Measurements from ENCODE around the gene RUSC2. TPM values are rescaled to one million over a fixed set of nuclear protein-coding genes. Genes with fewer than 3 reads are reported as not detected.
"Not testable (repeated sequence)": the region's sequence is repeated elsewhere in the genome, so short reads cannot be mapped to it uniquely, and the experiment has no call there.

Gene RUSC2
- total RNA-seq, 2 donors from 2014 or later = 3.8 to 5.3 TPM

- Mint-ChIP-seq H3K9me3 (no peaks in the 10 kb centered on the region), H3K36me3 (ENCODE audit: insufficient read depth in 2 of 2) (no peaks in the 10 kb centered on the region), H3K27me3 (ENCODE audit: low read depth) (no peaks in the 10 kb centered on the region), H3K27ac (no peak overlapping the region), H3K4me3 (no peak overlapping the region), H3K4me1 (ENCODE audit: low read depth) (no peaks in the 10 kb centered on the region)
- DNase-seq (no peak), ATAC-seq (replicated peaks in 1 of 2) (no peak)
Observed at GRCh38 chr9:35518981-35519679, 29.2 kb downstream of the RUSC2 start.

GRCh38 chr9:35519692-35520363 lies 29.9 kb downstream of the RUSC2 start:
- Mint-ChIP-seq H3K9me3 (no peaks in the 10 kb centered on the region), H3K27ac (no peak overlapping the region), H3K4me3 (no peak overlapping the region), H3K4me1 (ENCODE audit: low read depth) (no peaks in the 10 kb centered on the region), H3K36me3 (ENCODE audit: insufficient read depth in 2 of 2) (no peaks in the 10 kb centered on the region), H3K27me3 (ENCODE audit: low read depth) (no peaks in the 10 kb centered on the region)
- DNase-seq (no peak), ATAC-seq (replicated peaks in 1 of 2) (no peak)

GRCh38 chr9:35520364-35520710 lies 30.4 kb downstream of the RUSC2 start:
- H3K4me3 Mint-ChIP-seq = no peak overlapping the region
- no peaks in the 10 kb centered on the region for H3K36me3 Mint-ChIP-seq (ENCODE audit: insufficient read depth in 2 of 2)
- no peak overlapping the region for H3K27ac Mint-ChIP-seq
- H3K9me3 Mint-ChIP-seq = no peaks in the 10 kb centered on the region
- H3K27me3 Mint-ChIP-seq (ENCODE audit: low read depth) = no peaks in the 10 kb centered on the region
- H3K4me1 Mint-ChIP-seq (ENCODE audit: low read depth) = no peaks in the 10 kb centered on the region
- DNase-seq = no peak
- no peak for ATAC-seq (replicated peaks in 1 of 2)

GRCh38 chr9:35521708-35522107 lies 31.8 kb downstream of the RUSC2 start:
- ATAC-seq (replicated peaks in 1 of 2) (no peak), DNase-seq (no peak)
- Mint-ChIP-seq H3K9me3 (no peaks in the 10 kb centered on the region), H3K27ac (no peak overlapping the region), H3K27me3 (ENCODE audit: low read depth) (no peaks in the 10 kb centered on the region), H3K36me3 (ENCODE audit: insufficient read depth in 2 of 2) (no peaks in the 10 kb centered on the region), H3K4me3 (no peak overlapping the region), H3K4me1 (ENCODE audit: low read depth) (no peaks in the 10 kb centered on the region)

- DNase-seq (no peak), ATAC-seq (replicated peaks in 1 of 2) (no peak)
- H3K27ac Mint-ChIP-seq = no peak overlapping the region
- H3K4me3 Mint-ChIP-seq = no peak overlapping the region
- H3K36me3 Mint-ChIP-seq (ENCODE audit: insufficient read depth in 2 of 2) = no peaks in the 10 kb centered on the region
- no peaks in the 10 kb centered on the region for H3K4me1 Mint-ChIP-seq (ENCODE audit: low read depth)
- H3K27me3 Mint-ChIP-seq (ENCODE audit: low read depth) = no peaks in the 10 kb centered on the region
- no peaks in the 10 kb centered on the region for H3K9me3 Mint-ChIP-seq
Observed at GRCh38 chr9:35522187-35522586, 32.3 kb downstream of the RUSC2 start.

GRCh38 chr9:35522700-35523099 lies 32.8 kb downstream of the RUSC2 start:
- no peaks in the 10 kb centered on the region for H3K27me3 Mint-ChIP-seq (ENCODE audit: low read depth)
- no peaks in the 10 kb centered on the region for H3K9me3 Mint-ChIP-seq
- H3K36me3 Mint-ChIP-seq (ENCODE audit: insufficient read depth in 2 of 2) = no peaks in the 10 kb centered on the region
- no peak overlapping the region for H3K27ac Mint-ChIP-seq
- DNase-seq (no peak), ATAC-seq (replicated peaks in 1 of 2) (no peak)
- H3K4me3 Mint-ChIP-seq = no peak overlapping the region
- H3K4me1 Mint-ChIP-seq (ENCODE audit: low read depth) = no peaks in the 10 kb centered on the region

GRCh38 chr9:35523556-35523955 lies 33.6 kb downstream of the RUSC2 start:
- not testable (repeated sequence) for H3K4me1 Mint-ChIP-seq (ENCODE audit: low read depth); H3K27ac Mint-ChIP-seq; H3K36me3 Mint-ChIP-seq (ENCODE audit: insufficient read depth in 2 of 2); DNase-seq; H3K27me3 Mint-ChIP-seq (ENCODE audit: low read depth); H3K4me3 Mint-ChIP-seq; H3K9me3 Mint-ChIP-seq; ATAC-seq (replicated peaks in 1 of 2)

GRCh38 chr9:35526087-35526801 lies 36.3 kb downstream of the RUSC2 start:
- DNase-seq (no peak), ATAC-seq (replicated peaks in 1 of 2) (no peak)
- H3K9me3 Mint-ChIP-seq = no peaks in the 10 kb centered on the region
- no peaks in the 10 kb centered on the region for H3K36me3 Mint-ChIP-seq (ENCODE audit: insufficient read depth in 2 of 2)
- no peaks in the 10 kb centered on the region for H3K27me3 Mint-ChIP-seq (ENCODE audit: low read depth)
- H3K27ac Mint-ChIP-seq = no peak overlapping the region
- peaks cover under 1% of the 10 kb centered on the region for H3K4me1 Mint-ChIP-seq (ENCODE audit: low read depth)
- H3K4me3 Mint-ChIP-seq = no peak overlapping the region

- Mint-ChIP-seq H3K9me3 (no peaks in the 10 kb centered on the region), H3K4me3 (no peak overlapping the region), H3K4me1 (ENCODE audit: low read depth) (peaks cover 4% of the 10 kb centered on the region), H3K27me3 (ENCODE audit: low read depth) (no peaks in the 10 kb centered on the region), H3K27ac (no peak overlapping the region), H3K36me3 (ENCODE audit: insufficient read depth in 2 of 2) (no peaks in the 10 kb centered on the region)
- ATAC-seq (replicated peaks in 1 of 2) (no peak), DNase-seq (no peak)
Observed at GRCh38 chr9:35529161-35529823, 39.4 kb downstream of the RUSC2 start.

GRCh38 chr9:35533398-35533797 lies 43.5 kb downstream of the RUSC2 start:
- Mint-ChIP-seq H3K4me1 (ENCODE audit: low read depth) (peaks cover 4% of the 10 kb centered on the region), H3K27ac (no peak overlapping the region), H3K9me3 (no peaks in the 10 kb centered on the region), H3K36me3 (ENCODE audit: insufficient read depth in 2 of 2) (no peaks in the 10 kb centered on the region), H3K4me3 (no peak overlapping the region), H3K27me3 (ENCODE audit: low read depth) (no peaks in the 10 kb centered on the region)
- DNase-seq (no peak), ATAC-seq (replicated peaks in 1 of 2) (no peak)

- H3K27me3 Mint-ChIP-seq (ENCODE audit: low read depth); H3K4me3 Mint-ChIP-seq; H3K36me3 Mint-ChIP-seq (ENCODE audit: insufficient read depth in 2 of 2); H3K27ac Mint-ChIP-seq; H3K9me3 Mint-ChIP-seq; DNase-seq; H3K4me1 Mint-ChIP-seq (ENCODE audit: low read depth); ATAC-seq (replicated peaks in 1 of 2): not testable (repeated sequence)
Observed at GRCh38 chr9:35534921-35535320, 45.0 kb downstream of the RUSC2 start.

GRCh38 chr9:35537913-35538312 lies 48.0 kb downstream of the RUSC2 start:
- no peaks in the 10 kb centered on the region for H3K9me3 Mint-ChIP-seq
- H3K4me1 Mint-ChIP-seq (ENCODE audit: low read depth) = no peaks in the 10 kb centered on the region
- no peak for ATAC-seq (replicated peaks in 1 of 2)
- H3K36me3 Mint-ChIP-seq (ENCODE audit: insufficient read depth in 2 of 2) = no peaks in the 10 kb centered on the region
- H3K4me3 Mint-ChIP-seq = no peak overlapping the region
- no peaks in the 10 kb centered on the region for H3K27me3 Mint-ChIP-seq (ENCODE audit: low read depth)
- no peak for DNase-seq
- no peak overlapping the region for H3K27ac Mint-ChIP-seq

All from activated T-cell treated with anti-CD3 and anti-CD28 coated beads, Interleukin-2, amount 50 U/mL, for 72 hours (primary cell).